ENCODE measurements around the gene TMEM132A. TPM values are rescaled to one million over a fixed set of nuclear protein-coding genes. Genes with fewer than 3 reads are reported as not detected.

TMEM132A gene
- total RNA-seq, 4 donors from 2014 or later, result 7.5 to 9.6 (median 8.0) TPM

GRCh38 chr11:60937144-60937527 is 12.9 kb downstream of the TMEM132A start:
- Histone ChIP-seq H3K27ac (no peak overlapping the region), H3K4me1 (peaks cover 7% of the 10 kb centered on the region), H3K27me3 (no peaks in the 10 kb centered on the region), H3K9me3 (no peaks in the 10 kb centered on the region), H3K4me3 (no peak overlapping the region), H3K36me3 (peaks cover 29% of the 10 kb centered on the region)
- no peak for DNase-seq (ENCODE audit: low spot score in 2 of 2)
- TF ChIP-seq POLR2A (IDR thresholded peaks at IDR 0.05), result no peak
- TF ChIP-seq POLR2AphosphoS5 (IDR thresholded peaks at IDR 0.05), result no peak
- TF ChIP-seq EP300 (IDR thresholded peaks at IDR 0.05), result no peak
- TF ChIP-seq CTCF (IDR thresholded peaks at IDR 0.05), result no peak
- 64% methylated on average over 12 of the region's 12 CpGs for WGBS

GRCh38 chr11:60937811-60938210 is 13.6 kb downstream of the TMEM132A start:
- H3K9me3 ChIP-seq, result no peaks in the 10 kb centered on the region
- H3K27me3 ChIP-seq, result no peaks in the 10 kb centered on the region
- TF ChIP-seq EP300 (IDR thresholded peaks at IDR 0.05), result no peak
- TF ChIP-seq CTCF (IDR thresholded peaks at IDR 0.05), result no peak
- TF ChIP-seq POLR2AphosphoS5 (IDR thresholded peaks at IDR 0.05), result no peak
- no peak for TF ChIP-seq POLR2A (IDR thresholded peaks at IDR 0.05)
- H3K27ac ChIP-seq, result no peak overlapping the region
- no peak for DNase-seq (ENCODE audit: low spot score in 2 of 2)
- 82% methylated on average over 3 of the region's 8 CpGs for WGBS
- no peak overlapping the region for H3K4me3 ChIP-seq
- H3K4me1 ChIP-seq, result peaks cover 13% of the 10 kb centered on the region
- H3K36me3 ChIP-seq, result peaks cover 34% of the 10 kb centered on the region

GRCh38 chr11:60938500-60938899 is 14.2 kb downstream of the TMEM132A start:
- H3K27me3 ChIP-seq, result no peaks in the 10 kb centered on the region
- 85% methylated on average over 9 of the region's 9 CpGs for WGBS
- H3K27ac ChIP-seq, result no peak overlapping the region
- H3K36me3 ChIP-seq, result peaks cover 34% of the 10 kb centered on the region
- DNase-seq (ENCODE audit: low spot score in 2 of 2), result no peak
- peaks cover 20% of the 10 kb centered on the region for H3K4me1 ChIP-seq
- H3K9me3 ChIP-seq, result no peaks in the 10 kb centered on the region
- TF ChIP-seq CTCF (IDR thresholded peaks at IDR 0.05) (no peak), EP300 (IDR thresholded peaks at IDR 0.05) (no peak), POLR2AphosphoS5 (IDR thresholded peaks at IDR 0.05) (no peak), POLR2A (IDR thresholded peaks at IDR 0.05) (no peak)
- H3K4me3 ChIP-seq, result no peak overlapping the region

GRCh38 chr11:60939301-60939700 is 15.0 kb downstream of the TMEM132A start:
- TF ChIP-seq CTCF (IDR thresholded peaks at IDR 0.05) (no peak), POLR2A (IDR thresholded peaks at IDR 0.05) (no peak), POLR2AphosphoS5 (IDR thresholded peaks at IDR 0.05) (no peak), EP300 (IDR thresholded peaks at IDR 0.05) (no peak)
- H3K4me3 ChIP-seq, result no peak overlapping the region
- peaks cover 34% of the 10 kb centered on the region for H3K36me3 ChIP-seq
- H3K4me1 ChIP-seq, result peaks cover 24% of the 10 kb centered on the region
- H3K27ac ChIP-seq, result no peak overlapping the region
- no peaks in the 10 kb centered on the region for H3K27me3 ChIP-seq
- H3K9me3 ChIP-seq, result no peaks in the 10 kb centered on the region
- 100% methylated on average over 5 of the region's 7 CpGs for WGBS
- no peak for DNase-seq (ENCODE audit: low spot score in 2 of 2)

- Histone ChIP-seq H3K4me3 (no peak overlapping the region), H3K27ac (no peak overlapping the region), H3K27me3 (no peaks in the 10 kb centered on the region), H3K4me1 (peaks cover 24% of the 10 kb centered on the region), H3K9me3 (no peaks in the 10 kb centered on the region), H3K36me3 (peaks cover 34% of the 10 kb centered on the region)
- DNase-seq (ENCODE audit: low spot score in 2 of 2), result no peak
- no peak for TF ChIP-seq CTCF (IDR thresholded peaks at IDR 0.05)
- no peak for TF ChIP-seq POLR2A (IDR thresholded peaks at IDR 0.05)
- no peak for TF ChIP-seq EP300 (IDR thresholded peaks at IDR 0.05)
- no peak for TF ChIP-seq POLR2AphosphoS5 (IDR thresholded peaks at IDR 0.05)
- 46% methylated on average over 2 of the region's 2 CpGs for WGBS
Measured at GRCh38 chr11:60939855-60940254, 15.6 kb downstream of the TMEM132A start.

All from suprapubic skin (tissue), 4 donors.